ENCODE measurements around the gene NHS.

Gene NHS

GRCh38 chrX:17700976-17701375 lies 326.0 kb downstream of the NHS start:
- TF ChIP-seq, protein P1, sequence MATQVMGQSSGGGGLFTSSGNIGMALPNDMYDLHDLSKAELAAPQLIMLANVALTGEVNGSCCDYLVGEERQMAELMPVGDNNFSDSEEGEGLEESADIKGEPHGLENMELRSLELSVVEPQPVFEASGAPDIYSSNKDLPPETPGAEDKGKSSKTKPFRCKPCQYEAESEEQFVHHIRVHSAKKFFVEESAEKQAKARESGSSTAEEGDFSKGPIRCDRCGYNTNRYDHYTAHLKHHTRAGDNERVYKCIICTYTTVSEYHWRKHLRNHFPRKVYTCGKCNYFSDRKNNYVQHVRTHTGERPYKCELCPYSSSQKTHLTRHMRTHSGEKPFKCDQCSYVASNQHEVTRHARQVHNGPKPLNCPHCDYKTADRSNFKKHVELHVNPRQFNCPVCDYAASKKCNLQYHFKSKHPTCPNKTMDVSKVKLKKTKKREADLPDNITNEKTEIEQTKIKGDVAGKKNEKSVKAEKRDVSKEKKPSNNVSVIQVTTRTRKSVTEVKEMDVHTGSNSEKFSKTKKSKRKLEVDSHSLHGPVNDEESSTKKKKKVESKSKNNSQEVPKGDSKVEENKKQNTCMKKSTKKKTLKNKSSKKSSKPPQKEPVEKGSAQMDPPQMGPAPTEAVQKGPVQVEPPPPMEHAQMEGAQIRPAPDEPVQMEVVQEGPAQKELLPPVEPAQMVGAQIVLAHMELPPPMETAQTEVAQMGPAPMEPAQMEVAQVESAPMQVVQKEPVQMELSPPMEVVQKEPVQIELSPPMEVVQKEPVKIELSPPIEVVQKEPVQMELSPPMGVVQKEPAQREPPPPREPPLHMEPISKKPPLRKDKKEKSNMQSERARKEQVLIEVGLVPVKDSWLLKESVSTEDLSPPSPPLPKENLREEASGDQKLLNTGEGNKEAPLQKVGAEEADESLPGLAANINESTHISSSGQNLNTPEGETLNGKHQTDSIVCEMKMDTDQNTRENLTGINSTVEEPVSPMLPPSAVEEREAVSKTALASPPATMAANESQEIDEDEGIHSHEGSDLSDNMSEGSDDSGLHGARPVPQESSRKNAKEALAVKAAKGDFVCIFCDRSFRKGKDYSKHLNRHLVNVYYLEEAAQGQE (IDR thresholded peaks at IDR 0.05; ENCODE audit: insufficient replicate concordance, low read depth) = no peak
- TF ChIP-seq POLR2AphosphoS5 (IDR thresholded peaks at IDR 0.05; ENCODE audit: low read depth) (no peak), SPI1 (IDR thresholded peaks at IDR 0.05; ENCODE audit: borderline replicate concordance, low read depth) (no peak), GABPA (IDR thresholded peaks at IDR 0.05; ENCODE audit: low read depth) (no peak), CTCF (IDR thresholded peaks at IDR 0.05; ENCODE audit: insufficient read depth, low read length) (no peak)
- no peak for DNase-seq (ENCODE audit: low read depth in 1 of 2, low spot score in 1 of 2)
- no peak overlapping the region for H3K27ac ChIP-seq (replicated peaks)
- H3K27me3 ChIP-seq (ENCODE audit: insufficient read depth, poor library complexity, severe bottlenecking) = no peaks in the 10 kb centered on the region
- H3K4me3 ChIP-seq (replicated peaks; ENCODE audit: insufficient read depth, low read length) = no peak overlapping the region

GRCh38 chrX:17703201-17703600 lies 328.2 kb downstream of the NHS start:
- Histone ChIP-seq H3K4me3 (replicated peaks; ENCODE audit: insufficient read depth, low read length) (no peak overlapping the region), H3K27ac (replicated peaks) (no peak overlapping the region), H3K27me3 (ENCODE audit: insufficient read depth, poor library complexity, severe bottlenecking) (no peaks in the 10 kb centered on the region)
- TF ChIP-seq, protein P1 (IDR thresholded peaks at IDR 0.05; ENCODE audit: insufficient replicate concordance, low read depth) = no peak
- TF ChIP-seq CTCF (IDR thresholded peaks at IDR 0.05; ENCODE audit: insufficient read depth, low read length) (no peak), SPI1 (IDR thresholded peaks at IDR 0.05; ENCODE audit: borderline replicate concordance, low read depth) (no peak), GABPA (IDR thresholded peaks at IDR 0.05; ENCODE audit: low read depth) (no peak)
- DNase-seq (ENCODE audit: low read depth in 1 of 2, low spot score in 1 of 2) = no peak

- H3K4me3 ChIP-seq (replicated peaks; ENCODE audit: insufficient read depth, low read length) = no peak overlapping the region
- TF ChIP-seq POLR2AphosphoS5 (IDR thresholded peaks at IDR 0.05; ENCODE audit: low read depth) (no peak), GABPA (IDR thresholded peaks at IDR 0.05; ENCODE audit: low read depth) (no peak), CTCF (IDR thresholded peaks at IDR 0.05; ENCODE audit: insufficient read depth, low read length) (no peak), SPI1 (IDR thresholded peaks at IDR 0.05; ENCODE audit: borderline replicate concordance, low read depth) (no peak)
- TF ChIP-seq, protein P1 (IDR thresholded peaks at IDR 0.05; ENCODE audit: insufficient replicate concordance, low read depth) = no peak
- H3K27ac ChIP-seq (replicated peaks) = no peak overlapping the region
- H3K27me3 ChIP-seq (ENCODE audit: insufficient read depth, poor library complexity, severe bottlenecking) = no peaks in the 10 kb centered on the region
- no peak for DNase-seq (ENCODE audit: low read depth in 1 of 2, low spot score in 1 of 2)
These were observed 330.2 kb downstream of the NHS start for GRCh38 chrX:17705211-17705610.
